GM10266 (cell line): ENCODE results near the gene SSH3.

ENCODE experiments used
- DNase-seq: peaks from one replicate; pipeline ENCODE4 v3.0.0; 2012; ENCODE audit errors: extremely low spot score
- TF ChIP-seq, protein P1 (sequence below): IDR thresholded peaks from 2 replicates; pipeline ENCODE4 v1.5.1; 2012; ENCODE audit warnings: mild to moderate bottlenecking, low read depth; ENCODE audit not compliant: control insufficient read depth, insufficient read depth; ENCODE audit errors: missing control alignments

Gene SSH3

DNA sequence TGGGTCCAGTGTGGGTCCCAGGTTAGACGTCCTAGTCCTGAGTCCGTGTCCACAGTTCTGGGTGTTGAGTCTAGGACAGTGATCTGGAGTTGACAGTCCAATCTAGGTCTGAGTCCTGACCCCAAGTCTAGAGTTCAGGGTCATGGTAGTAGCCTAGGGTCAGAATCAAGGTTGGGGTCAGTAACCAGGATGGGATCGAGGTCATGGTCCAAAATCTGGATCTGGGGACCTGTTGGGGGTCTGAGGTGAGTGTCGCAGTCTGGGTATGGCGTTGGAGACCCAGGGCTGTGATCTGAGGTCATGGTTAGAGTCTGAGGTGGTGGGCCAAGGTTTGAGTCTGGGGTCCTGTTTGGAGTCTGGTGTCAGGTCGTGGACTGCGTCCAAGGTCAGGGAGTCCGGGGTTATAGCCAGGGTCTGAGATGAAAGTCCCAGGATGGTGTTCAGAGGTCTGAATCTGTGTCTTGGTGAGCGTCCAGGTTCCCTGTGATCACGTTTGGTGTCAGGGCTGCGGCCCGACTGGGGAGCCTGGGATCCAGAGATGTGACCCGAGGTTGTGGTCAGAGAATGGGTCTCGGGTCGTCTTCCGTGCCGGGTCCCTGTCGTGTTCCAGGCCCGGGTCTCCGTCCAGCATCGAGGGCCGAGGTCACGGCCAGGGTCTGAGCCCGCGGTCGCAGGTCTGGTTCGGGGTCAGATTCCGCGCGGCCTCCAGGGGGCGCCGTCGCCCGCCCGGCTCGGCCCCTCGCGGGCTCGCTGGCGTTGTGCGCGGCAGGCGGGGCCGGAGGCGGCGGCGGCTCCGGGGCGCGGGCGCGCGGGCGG, 37.5 kb upstream of the SSH3 start:
- DNase-seq: peak; percentile 91
- TF ChIP-seq, protein P1, sequence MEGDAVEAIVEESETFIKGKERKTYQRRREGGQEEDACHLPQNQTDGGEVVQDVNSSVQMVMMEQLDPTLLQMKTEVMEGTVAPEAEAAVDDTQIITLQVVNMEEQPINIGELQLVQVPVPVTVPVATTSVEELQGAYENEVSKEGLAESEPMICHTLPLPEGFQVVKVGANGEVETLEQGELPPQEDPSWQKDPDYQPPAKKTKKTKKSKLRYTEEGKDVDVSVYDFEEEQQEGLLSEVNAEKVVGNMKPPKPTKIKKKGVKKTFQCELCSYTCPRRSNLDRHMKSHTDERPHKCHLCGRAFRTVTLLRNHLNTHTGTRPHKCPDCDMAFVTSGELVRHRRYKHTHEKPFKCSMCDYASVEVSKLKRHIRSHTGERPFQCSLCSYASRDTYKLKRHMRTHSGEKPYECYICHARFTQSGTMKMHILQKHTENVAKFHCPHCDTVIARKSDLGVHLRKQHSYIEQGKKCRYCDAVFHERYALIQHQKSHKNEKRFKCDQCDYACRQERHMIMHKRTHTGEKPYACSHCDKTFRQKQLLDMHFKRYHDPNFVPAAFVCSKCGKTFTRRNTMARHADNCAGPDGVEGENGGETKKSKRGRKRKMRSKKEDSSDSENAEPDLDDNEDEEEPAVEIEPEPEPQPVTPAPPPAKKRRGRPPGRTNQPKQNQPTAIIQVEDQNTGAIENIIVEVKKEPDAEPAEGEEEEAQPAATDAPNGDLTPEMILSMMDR: peak; percentile 92

DNA sequence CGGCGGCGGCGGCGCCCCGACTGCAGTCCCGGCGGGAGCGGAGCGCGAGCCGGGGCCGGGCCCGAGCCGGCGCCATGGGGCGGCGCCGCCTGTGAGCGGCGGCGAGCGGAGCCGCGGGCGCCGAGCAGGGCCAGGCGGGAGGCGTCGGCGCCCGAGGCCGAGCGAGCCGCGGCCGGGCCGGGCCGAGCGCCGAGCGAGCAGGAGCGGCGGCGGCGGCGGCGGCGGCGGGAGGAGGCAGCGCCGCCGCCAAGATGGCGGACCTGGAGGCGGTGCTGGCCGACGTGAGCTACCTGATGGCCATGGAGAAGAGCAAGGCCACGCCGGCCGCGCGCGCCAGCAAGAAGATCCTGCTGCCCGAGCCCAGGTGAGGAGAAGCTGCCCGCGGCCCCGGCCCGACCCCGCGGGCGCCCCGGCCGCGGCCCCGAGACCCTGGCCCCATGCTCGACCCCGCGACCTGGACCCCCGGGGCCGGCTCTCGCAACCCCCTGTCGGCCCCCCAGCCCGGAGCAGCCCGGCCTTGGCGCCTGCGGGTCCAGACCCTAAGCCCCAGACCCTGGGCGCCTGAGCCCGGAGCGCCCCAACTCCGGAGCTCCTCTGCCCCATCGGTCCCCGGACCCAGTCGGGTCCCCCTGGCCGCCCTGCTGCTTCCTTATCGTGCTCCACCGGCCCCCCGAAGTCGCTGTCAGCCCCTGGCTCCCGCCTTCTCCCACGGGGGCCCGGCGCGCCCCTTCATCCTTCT, 36.7 kb upstream of the SSH3 start, which contains the start of gene GRK2:
TSS of gene GRK2 (plus strand) at position 25 of the 739 bp plus-strand sequence. CDS start at position 252, 227 bp downstream.
- DNase-seq: peak; percentile 82
- TF ChIP-seq, protein P1: no peak

DNA sequence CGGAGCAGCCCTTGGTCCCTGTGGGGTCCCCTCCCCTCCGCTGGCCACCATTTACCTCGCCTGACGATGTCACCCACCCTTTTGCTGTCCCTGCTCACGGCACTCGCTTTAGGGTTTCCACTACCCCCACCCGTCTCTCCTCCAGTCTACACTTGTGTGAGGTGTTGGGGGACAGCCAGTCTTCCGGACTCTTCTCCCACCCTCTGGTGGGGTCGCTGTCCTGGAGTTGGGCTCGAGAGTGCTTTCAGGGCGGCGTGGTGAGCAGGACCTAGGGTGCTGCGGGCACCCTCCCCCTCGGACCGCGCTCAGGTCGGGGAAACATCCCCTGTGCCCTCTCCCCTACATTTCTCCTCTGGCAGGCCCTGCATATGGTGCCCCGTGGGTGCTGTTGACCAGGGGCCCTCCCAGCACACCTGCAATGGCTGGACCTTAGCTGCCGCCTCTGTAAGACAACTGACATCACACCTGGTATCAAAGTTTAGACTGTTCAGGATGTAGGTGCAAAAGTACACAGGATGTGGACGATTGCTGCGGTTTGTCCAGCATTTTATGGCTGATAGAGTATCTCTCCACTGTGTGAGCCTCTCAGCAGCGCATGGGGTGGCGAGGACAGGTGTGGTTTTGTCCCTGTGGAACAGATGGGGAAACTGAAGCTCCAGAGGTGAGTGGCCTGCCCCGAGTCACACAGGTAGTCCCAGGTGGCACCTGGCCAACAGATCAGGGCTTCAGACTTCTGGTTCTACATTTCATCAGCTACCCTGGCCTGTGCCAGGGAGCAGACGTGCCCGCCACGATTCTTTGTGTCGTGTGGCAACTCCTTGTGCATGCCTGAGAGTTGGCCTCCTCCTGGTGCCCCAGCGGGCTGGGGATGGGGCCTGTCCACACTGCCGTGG, 35.9 kb upstream of the SSH3 start:
- no peak for DNase-seq
- TF ChIP-seq, protein P1: no peak

DNA sequence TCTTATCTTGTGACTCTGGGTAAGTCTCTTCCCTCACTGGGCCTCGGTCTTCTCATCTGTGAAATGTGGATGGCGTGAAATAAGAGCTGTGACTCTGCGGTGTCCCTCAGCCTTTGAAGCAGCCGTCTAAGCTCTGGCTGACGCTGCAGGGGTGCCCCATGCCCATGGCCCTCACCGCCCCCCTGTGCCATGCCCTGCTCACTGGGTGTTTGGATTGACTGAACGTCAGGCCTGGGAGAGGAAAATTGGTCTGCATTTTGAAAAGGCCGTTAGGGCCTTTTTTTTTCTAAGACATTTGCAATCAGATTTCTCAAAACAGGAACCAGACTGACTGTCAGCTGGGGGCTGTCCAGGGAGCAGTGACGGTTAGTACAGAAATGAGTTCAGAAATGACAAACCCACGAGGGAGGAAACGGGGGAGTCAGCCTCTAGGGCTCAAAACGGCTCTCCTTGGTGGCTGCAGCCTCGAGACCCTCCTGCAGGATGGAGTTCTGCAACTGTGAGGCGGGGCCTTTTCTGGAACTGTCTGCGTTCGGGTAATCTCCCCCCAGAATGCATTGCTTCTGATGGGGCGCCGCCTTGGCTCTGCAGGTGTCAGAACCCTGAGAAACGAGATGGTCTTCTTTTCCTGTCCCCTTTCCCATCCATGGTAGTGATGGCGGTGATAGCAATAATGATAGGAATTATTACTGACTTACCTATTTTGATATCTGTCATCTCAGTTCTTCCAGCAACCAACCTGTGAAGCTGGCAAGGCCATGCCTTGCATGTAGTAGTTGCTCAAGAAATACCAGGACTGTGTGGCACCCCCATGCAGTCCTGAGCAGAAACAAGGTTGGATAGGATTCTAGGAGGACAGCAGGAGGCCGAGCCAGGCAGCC, 35.0 kb upstream of the SSH3 start:
- DNase-seq: peak; percentile 91
- TF ChIP-seq, protein P1: no peak

DNA sequence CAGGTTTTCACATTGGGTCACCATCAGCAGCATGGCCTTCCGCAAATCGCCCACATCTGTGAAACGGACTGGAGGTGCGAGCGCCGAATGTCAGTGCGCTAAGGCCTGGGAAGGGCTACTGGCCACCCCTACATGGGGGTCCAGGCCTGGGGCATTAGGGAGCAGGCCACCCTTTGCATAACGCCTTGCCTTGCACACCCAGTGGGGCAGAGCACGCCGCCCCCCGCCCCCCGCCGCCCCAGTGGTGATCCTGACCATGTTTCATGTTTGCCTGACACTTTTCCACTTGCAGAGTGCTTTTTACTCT, 34.4 kb upstream of the SSH3 start:
- TF ChIP-seq, protein P1: no peak
- DNase-seq: no peak
